GM19240 (cell line): ENCODE results near the gene TRIM47.

ENCODE experiments used
- DNase-seq: peaks from one replicate; pipeline ENCODE4 v3.0.0; 2011; ENCODE audit warnings: low spot score; ENCODE audit not compliant: insufficient read length

The TRIM47 gene

GRCh38 chr17:75847614-75848522 is 30.5 kb downstream of the TRIM47 start:
- DNase-seq, result no peak

- DNase-seq, result no peak
Measured at GRCh38 chr17:75846692-75847613, 31.4 kb downstream of the TRIM47 start.

GRCh38 chr17:75845933-75846691 is 32.3 kb downstream of the TRIM47 start:
- no peak for DNase-seq

- DNase-seq, result peak; percentile 91
Measured at GRCh38 chr17:75845058-75845711, 33.2 kb downstream of the TRIM47 start.

- DNase-seq, result no peak
Measured at GRCh38 chr17:75844530-75845057, 33.8 kb downstream of the TRIM47 start.

- peak; percentile 62 for DNase-seq
Measured at GRCh38 chr17:75843577-75844529, 34.5 kb downstream of the TRIM47 start, which contains the start of gene UNC13D. TSS of gene UNC13D (minus strand) at chr17:75844404. CDS start at chr17:75844337, 67 bp downstream.

- no peak for DNase-seq
Measured at GRCh38 chr17:75842963-75843576, 35.3 kb downstream of the TRIM47 start.

GRCh38 chr17:75842411-75842810 is 36.0 kb downstream of the TRIM47 start:
- no peak for DNase-seq

- DNase-seq, result no peak
Measured at GRCh38 chr17:75840799-75841164, 37.6 kb downstream of the TRIM47 start.

GRCh38 chr17:75839942-75840798 is 38.2 kb downstream of the TRIM47 start:
- no peak for DNase-seq

- DNase-seq, result no peak
Measured at GRCh38 chr17:75838410-75838809, 40.0 kb downstream of the TRIM47 start.

GRCh38 chr17:75837899-75838298 is 40.5 kb downstream of the TRIM47 start:
- no peak for DNase-seq

- no peak for DNase-seq
Measured at GRCh38 chr17:75836605-75837004, 41.8 kb downstream of the TRIM47 start.

GRCh38 chr17:75835654-75835987 is 42.8 kb downstream of the TRIM47 start:
- DNase-seq, result no peak

- no peak for DNase-seq
Measured at GRCh38 chr17:75834928-75835653, 43.3 kb downstream of the TRIM47 start.

- no peak for DNase-seq
Measured at GRCh38 chr17:75834279-75834920, 44.0 kb downstream of the TRIM47 start.
